Peyer's patch (tissue), 4 donors: Measurements from ENCODE around the gene DDX53. TPM values are rescaled to one million over a fixed set of nuclear protein-coding genes. Genes with fewer than 3 reads are reported as not detected.

Experiments used
- DNase-seq, 3 donors: peaks; one replicate each; pipeline ENCODE4 v3.0.0-alpha.2; 2017 to 2019
- H3K27ac ChIP-seq, 4 donors: fragments of 200-600 bp; sonication (generic); one replicate each; pipeline ENCODE4 v1.5.1; 2016 to 2019
- H3K27me3 ChIP-seq, 2 donors: fragments of 200-600 bp; sonication (generic); one replicate each; pipeline ENCODE4 v1.5.1; 2019
- H3K36me3 ChIP-seq, 3 donors: fragments of 200-600 bp; sonication (generic); one replicate each; pipeline ENCODE4 v1.5.1; 2016 to 2019
- H3K4me1 ChIP-seq, 4 donors: fragments of 200-600 bp; sonication (generic); one replicate each; pipeline ENCODE4 v1.5.1; 2016 to 2019
- H3K4me3 ChIP-seq, 4 donors: fragments of 200-600 bp; sonication (generic); 1 replicate in 3 of 4; 2 replicates in 1 of 4; pipeline ENCODE4 v1.5.1; 2016 to 2019; ENCODE audit warnings: mild to moderate bottlenecking in 1 of 4
- H3K9me3 ChIP-seq, 4 donors: fragments of 200-600 bp; sonication (generic); one replicate each; pipeline ENCODE4 v1.5.1; 2016 to 2019; ENCODE audit warnings: mild to moderate bottlenecking in 1 of 4
- POLR2A ChIP-seq, 2 donors: fragments of 450-650 bp; IDR thresholded peaks; one replicate each; pipeline ENCODE4 v1.5.1; 2017; ENCODE audit warnings: antibody characterized with exemption in 2 of 2, mild to moderate bottlenecking in 2 of 2, moderate library complexity in 2 of 2
- total RNA-seq, 4 donors: library from RNA; depleted of rRNA; stranded (reverse); fragments of >200 nt; gene quantifications; one replicate each; pipeline ENCODE4 v1.1.0, GENCODE V29; 2016
- TF ChIP-seq, protein P1 (sequence below), 6 experiments: fragments of 450-650 bp in 4 of 6; fragments of 200-600 bp in 2 of 6; sonication (generic) in 1 of 6; IDR thresholded peaks; one replicate each; pipeline ENCODE4 v1.5.1; 2017 to 2019; ENCODE audit warnings: antibody characterized with exemption in 6 of 6, mild to moderate bottlenecking in 3 of 6, moderate library complexity in 1 of 6

Gene DDX53
- total RNA-seq, 4 donors from 2014 or later, result not detected

DNA sequence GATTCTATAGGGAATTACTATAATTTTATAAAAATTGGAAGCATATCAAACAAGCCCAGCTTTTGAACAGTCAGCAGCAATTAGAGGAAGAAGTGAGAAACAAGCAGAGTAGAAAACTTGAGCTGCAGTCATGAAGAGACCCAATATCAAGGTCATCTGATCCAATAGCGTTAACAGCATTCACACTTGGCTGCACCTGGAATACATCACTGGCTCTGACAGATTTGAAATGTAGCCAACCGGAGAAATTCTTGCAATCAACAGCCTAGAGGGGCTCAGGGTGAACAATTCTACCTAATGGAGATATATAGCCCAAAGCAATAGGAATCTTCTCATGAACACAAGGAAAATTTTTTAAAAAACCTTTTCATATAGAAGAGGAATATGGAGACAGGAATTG is 13.6 kb downstream of the DDX53 start:
- TF ChIP-seq, protein P1, sequence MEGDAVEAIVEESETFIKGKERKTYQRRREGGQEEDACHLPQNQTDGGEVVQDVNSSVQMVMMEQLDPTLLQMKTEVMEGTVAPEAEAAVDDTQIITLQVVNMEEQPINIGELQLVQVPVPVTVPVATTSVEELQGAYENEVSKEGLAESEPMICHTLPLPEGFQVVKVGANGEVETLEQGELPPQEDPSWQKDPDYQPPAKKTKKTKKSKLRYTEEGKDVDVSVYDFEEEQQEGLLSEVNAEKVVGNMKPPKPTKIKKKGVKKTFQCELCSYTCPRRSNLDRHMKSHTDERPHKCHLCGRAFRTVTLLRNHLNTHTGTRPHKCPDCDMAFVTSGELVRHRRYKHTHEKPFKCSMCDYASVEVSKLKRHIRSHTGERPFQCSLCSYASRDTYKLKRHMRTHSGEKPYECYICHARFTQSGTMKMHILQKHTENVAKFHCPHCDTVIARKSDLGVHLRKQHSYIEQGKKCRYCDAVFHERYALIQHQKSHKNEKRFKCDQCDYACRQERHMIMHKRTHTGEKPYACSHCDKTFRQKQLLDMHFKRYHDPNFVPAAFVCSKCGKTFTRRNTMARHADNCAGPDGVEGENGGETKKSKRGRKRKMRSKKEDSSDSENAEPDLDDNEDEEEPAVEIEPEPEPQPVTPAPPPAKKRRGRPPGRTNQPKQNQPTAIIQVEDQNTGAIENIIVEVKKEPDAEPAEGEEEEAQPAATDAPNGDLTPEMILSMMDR (IDR thresholded peaks at IDR 0.05), result no peak
- no peak for TF ChIP-seq POLR2A (IDR thresholded peaks at IDR 0.05)
- DNase-seq, result no peak
- no peaks in the 10 kb centered on the region for H3K4me1 ChIP-seq
- H3K36me3 ChIP-seq, result no peaks in the 10 kb centered on the region
- no peak overlapping the region for H3K4me3 ChIP-seq
- no peaks in the 10 kb centered on the region for H3K27me3 ChIP-seq
- no peaks in the 10 kb centered on the region for H3K9me3 ChIP-seq
- H3K27ac ChIP-seq, result no peak overlapping the region

DNA sequence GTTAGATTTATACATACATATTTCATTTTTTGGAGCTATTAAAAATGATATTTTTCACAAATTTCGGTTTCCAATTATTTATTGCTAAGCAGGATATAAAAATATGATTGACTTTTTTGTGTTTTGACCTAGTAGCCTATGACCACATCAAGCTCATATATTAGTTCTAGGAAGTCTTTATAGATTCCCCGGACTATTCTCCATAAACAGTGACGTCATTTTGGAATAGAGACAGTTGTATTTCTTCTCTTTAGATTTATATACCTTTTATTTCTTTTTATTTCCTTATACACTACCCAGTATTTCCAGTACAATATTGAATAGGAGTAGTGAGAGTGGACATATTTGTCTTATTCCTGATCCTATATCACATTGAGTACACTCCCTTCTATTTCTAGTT is 31.8 kb downstream of the DDX53 start:
- Histone ChIP-seq H3K4me1 (no peaks in the 10 kb centered on the region), H3K4me3 (no peak overlapping the region), H3K36me3 (no peaks in the 10 kb centered on the region), H3K27me3 (no peaks in the 10 kb centered on the region), H3K27ac (no peak overlapping the region), H3K9me3 (no peaks in the 10 kb centered on the region)
- no peak for DNase-seq
- TF ChIP-seq, protein P1 (IDR thresholded peaks at IDR 0.05), result no peak
- TF ChIP-seq POLR2A (IDR thresholded peaks at IDR 0.05), result no peak

DNA sequence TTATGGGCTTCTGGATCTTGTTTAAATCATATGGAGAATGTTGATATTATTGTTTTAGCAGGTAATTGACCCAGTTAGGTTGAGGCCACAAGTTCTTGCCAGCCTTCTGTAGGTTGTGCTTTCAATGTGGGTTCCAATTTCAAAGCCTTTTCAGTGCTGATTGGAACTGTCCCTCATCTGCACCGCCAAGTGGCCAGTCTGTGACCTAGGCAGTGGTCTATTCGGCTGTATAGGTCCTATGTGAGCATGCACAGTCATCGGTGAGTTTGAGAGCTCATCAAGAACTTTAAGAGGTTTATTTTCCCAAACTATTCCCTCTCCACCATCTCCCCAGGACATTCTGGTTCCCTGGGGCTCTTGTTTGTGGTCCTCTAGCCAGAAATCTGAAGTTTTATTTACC is 35.7 kb downstream of the DDX53 start:
- H3K27ac ChIP-seq, result no peak overlapping the region
- no peak overlapping the region for H3K4me3 ChIP-seq
- TF ChIP-seq, protein P1 (IDR thresholded peaks at IDR 0.05), result no peak
- TF ChIP-seq POLR2A (IDR thresholded peaks at IDR 0.05), result no peak
- no peaks in the 10 kb centered on the region for H3K27me3 ChIP-seq
- no peaks in the 10 kb centered on the region for H3K4me1 ChIP-seq
- no peaks in the 10 kb centered on the region for H3K36me3 ChIP-seq
- DNase-seq, result no peak
- H3K9me3 ChIP-seq, result no peaks in the 10 kb centered on the region

DNA sequence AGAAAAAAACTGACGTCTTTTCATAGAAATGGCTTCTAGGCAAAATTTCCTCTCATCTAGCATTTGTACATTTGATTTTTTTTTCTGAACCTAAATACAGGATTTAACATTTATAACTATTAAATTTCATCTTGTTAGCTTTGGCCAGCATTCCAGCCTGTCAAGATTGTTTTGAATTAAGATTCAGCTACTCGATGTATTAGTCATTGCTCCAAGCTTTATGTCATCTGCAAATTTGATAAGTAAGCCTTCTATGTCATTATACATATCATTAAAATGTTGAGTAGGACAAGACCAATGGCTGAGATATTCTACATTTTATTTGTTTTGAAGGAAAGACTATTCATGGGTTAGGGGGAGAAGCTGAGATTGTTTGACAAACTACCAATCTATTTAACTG is 46.7 kb downstream of the DDX53 start:
- Histone ChIP-seq H3K27ac (no peak overlapping the region), H3K4me3 (no peak overlapping the region), H3K4me1 (no peaks in the 10 kb centered on the region), H3K36me3 (no peaks in the 10 kb centered on the region), H3K9me3 (no peaks in the 10 kb centered on the region), H3K27me3 (no peaks in the 10 kb centered on the region)
- no peak for DNase-seq
- no peak for TF ChIP-seq POLR2A (IDR thresholded peaks at IDR 0.05)
- TF ChIP-seq, protein P1 (IDR thresholded peaks at IDR 0.05), result no peak

DNA sequence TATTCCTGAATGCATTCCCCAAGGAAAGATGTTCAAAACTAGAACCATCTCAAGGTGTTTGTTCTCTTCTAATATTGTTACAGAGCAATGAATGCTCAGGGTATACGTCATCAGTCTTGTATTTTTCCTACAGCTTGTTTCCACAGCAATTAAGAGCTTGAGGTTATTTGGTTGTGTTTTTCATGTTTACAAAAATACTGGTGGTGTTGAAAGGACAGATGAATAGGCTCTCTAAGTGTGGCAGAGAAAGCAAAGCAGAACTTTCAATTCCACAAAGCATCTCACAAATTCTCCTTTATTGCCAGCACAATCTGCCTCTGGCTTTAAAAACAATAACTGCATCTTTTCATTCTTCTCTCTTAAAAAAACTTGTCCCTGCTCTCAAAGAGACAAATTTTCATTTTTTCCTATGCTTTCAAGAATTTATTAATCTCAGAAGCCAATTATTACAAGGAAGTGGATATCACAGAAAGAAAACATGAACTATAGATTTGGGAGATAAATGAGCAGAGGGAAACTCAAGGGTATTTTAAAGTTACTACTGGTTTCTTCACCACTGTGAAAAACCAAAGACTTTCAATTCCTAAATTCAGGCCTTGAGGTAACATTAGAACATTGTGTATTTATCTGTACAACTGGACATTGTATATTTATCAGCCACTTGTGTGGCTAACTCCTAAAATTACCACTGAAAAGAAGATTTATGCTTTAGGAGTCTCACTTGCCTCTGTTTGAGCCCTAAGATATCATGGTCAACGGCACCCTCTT is 49.2 kb downstream of the DDX53 start:
- no peak for DNase-seq
- Histone ChIP-seq H3K27ac (no peak overlapping the region), H3K9me3 (no peaks in the 10 kb centered on the region), H3K4me1 (no peaks in the 10 kb centered on the region), H3K27me3 (no peaks in the 10 kb centered on the region), H3K36me3 (no peaks in the 10 kb centered on the region), H3K4me3 (no peak overlapping the region)
- TF ChIP-seq POLR2A (IDR thresholded peaks at IDR 0.05), result no peak
- TF ChIP-seq, protein P1 (IDR thresholded peaks at IDR 0.05), result no peak
